PFSK-1 (cell line): ENCODE results near the gene ANGPTL4.

Source experiments
- FOXP2 ChIP-seq: optimal IDR thresholded peaks from 2 replicates; pipeline ENCODE3; 2011; ENCODE audit warnings: borderline replicate concordance, control low read depth, inconsistent platforms; ENCODE audit not compliant: insufficient read depth; ENCODE audit errors: extremely low read length, extremely low read depth
- POLR2AphosphoS5 ChIP-seq: IDR thresholded peaks from 2 replicates; pipeline ENCODE4 v1.6.1; 2012; ENCODE audit warnings: low read depth, mild to moderate bottlenecking, control low read depth, low read length, moderate library complexity
- SIN3A ChIP-seq: IDR thresholded peaks from 2 replicates; pipeline ENCODE4 v1.6.1; 2012; ENCODE audit warnings: mild to moderate bottlenecking, low read length, moderate library complexity, borderline replicate concordance; ENCODE audit not compliant: insufficient read depth
- TAF1 ChIP-seq: IDR thresholded peaks from 2 replicates; pipeline ENCODE4 v1.6.1; 2012; ENCODE audit warnings: low read length, control low read depth, borderline replicate concordance; ENCODE audit not compliant: insufficient read depth
- TF ChIP-seq, protein P1 (sequence below), 2 experiments: IDR thresholded peaks; 2 replicates each; pipeline versions ENCODE4 v1.6.1 to v1.8.0; 2011 to 2012; ENCODE audit warnings: low read depth in 2 of 2, low read length in 2 of 2, control low read depth in 1 of 2, inconsistent platforms in 1 of 2, mild to moderate bottlenecking in 1 of 2, moderate library complexity in 1 of 2; ENCODE audit not compliant: insufficient read depth in 1 of 2

ANGPTL4 gene

DNA sequence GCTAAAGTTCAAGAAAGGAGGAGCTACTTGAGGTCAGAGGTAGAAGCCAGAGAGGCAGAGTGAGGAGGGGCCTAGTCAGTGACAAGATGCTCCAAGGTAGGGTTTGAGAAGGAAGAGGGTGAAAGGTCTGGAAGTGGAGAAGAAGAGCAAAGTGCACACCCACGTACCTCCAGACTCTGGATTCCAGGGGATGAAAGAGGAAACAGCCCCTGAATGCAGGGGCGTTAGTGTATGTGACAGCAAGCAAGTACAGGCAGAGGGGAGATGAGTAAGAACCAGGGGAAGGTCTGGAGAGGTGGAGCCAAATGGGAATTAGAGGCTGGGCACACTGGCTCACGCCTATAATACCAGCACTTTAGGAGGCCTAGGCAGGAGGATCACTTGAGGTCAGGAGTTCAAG is 34.0 kb upstream of the ANGPTL4 start:
- TF ChIP-seq FOXP2 = no peak

DNA sequence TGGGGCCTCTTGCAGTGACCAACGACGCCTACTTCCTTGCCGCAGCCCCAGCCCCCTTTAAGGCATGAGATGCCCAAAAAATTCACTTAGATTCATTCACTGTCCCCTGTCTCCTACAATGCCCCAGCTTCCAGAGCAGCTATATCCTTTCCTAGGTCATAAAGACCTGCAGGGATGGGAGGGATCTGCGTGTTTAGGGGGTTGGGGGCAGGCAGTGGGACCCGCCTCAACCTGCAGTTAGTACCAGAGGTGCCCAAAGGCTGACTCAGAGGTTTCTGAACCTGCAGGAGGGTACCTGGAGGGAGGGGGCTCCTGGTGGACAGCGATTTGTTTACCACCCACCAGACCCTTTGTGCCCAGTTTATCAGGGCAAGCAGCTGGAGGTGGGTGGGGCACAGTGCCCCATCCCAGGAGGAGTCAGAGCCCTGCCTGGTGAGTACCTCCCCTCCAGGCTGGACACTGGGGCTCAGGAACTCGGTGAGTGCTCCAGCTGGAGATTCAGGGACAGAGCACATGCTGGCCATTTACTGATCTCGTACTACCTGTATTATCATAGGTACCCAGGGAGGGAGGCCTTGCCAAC is 32.6 kb upstream of the ANGPTL4 start:
- TF ChIP-seq SIN3A (no peak), TAF1 (no peak), FOXP2 (no peak), POLR2AphosphoS5 (no peak)
- TF ChIP-seq, protein P1, sequence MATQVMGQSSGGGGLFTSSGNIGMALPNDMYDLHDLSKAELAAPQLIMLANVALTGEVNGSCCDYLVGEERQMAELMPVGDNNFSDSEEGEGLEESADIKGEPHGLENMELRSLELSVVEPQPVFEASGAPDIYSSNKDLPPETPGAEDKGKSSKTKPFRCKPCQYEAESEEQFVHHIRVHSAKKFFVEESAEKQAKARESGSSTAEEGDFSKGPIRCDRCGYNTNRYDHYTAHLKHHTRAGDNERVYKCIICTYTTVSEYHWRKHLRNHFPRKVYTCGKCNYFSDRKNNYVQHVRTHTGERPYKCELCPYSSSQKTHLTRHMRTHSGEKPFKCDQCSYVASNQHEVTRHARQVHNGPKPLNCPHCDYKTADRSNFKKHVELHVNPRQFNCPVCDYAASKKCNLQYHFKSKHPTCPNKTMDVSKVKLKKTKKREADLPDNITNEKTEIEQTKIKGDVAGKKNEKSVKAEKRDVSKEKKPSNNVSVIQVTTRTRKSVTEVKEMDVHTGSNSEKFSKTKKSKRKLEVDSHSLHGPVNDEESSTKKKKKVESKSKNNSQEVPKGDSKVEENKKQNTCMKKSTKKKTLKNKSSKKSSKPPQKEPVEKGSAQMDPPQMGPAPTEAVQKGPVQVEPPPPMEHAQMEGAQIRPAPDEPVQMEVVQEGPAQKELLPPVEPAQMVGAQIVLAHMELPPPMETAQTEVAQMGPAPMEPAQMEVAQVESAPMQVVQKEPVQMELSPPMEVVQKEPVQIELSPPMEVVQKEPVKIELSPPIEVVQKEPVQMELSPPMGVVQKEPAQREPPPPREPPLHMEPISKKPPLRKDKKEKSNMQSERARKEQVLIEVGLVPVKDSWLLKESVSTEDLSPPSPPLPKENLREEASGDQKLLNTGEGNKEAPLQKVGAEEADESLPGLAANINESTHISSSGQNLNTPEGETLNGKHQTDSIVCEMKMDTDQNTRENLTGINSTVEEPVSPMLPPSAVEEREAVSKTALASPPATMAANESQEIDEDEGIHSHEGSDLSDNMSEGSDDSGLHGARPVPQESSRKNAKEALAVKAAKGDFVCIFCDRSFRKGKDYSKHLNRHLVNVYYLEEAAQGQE (IDR thresholded peaks at IDR 0.05; ENCODE audit: insufficient read depth in 1 of 2, low read depth in 2 of 2, low read length in 2 of 2) = no peak

DNA sequence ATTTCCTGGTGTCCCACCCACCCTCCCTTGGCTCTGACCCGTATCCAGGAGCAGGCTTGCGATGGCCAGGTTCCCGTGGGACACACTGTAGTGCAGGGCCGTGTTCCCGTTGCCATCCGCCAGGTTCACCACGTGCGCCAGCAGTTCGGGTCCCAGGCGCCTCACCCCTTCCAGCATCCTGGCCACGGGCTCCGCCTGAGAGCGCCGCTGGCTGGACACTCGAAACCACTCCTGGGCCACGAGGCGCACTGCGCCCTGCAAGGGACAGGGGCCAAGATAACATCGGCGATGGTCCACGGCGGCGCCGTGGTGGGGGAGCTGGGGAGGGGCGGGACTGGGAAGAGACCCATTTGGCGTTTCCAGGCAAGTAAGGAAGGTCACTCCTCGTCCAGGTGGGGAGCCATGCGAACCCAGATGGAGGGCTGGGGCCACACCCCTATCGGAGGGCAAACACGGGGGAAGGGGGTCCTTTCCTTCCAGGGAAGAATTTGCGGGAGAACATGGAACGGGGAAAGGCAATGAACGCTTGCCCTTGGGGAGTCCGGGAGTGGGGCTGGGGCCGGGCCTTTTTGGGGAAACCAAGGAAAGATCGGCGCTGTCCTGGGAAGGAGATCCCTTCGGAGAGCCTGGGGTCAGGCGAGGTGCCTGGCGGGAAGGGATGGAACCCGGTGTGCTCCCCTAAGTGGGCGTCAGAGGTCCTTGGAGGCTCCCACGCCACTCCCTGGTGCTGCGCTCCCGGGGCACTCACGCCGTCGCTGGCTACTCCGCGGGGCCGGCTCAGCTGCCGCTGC is 30.8 kb upstream of the ANGPTL4 start:
- TF ChIP-seq, protein P1 (IDR thresholded peaks at IDR 0.05; ENCODE audit: insufficient read depth in 1 of 2, low read depth in 2 of 2, low read length in 2 of 2) = no peak
- TF ChIP-seq POLR2AphosphoS5 = no peak
- no peak for TF ChIP-seq SIN3A

DNA sequence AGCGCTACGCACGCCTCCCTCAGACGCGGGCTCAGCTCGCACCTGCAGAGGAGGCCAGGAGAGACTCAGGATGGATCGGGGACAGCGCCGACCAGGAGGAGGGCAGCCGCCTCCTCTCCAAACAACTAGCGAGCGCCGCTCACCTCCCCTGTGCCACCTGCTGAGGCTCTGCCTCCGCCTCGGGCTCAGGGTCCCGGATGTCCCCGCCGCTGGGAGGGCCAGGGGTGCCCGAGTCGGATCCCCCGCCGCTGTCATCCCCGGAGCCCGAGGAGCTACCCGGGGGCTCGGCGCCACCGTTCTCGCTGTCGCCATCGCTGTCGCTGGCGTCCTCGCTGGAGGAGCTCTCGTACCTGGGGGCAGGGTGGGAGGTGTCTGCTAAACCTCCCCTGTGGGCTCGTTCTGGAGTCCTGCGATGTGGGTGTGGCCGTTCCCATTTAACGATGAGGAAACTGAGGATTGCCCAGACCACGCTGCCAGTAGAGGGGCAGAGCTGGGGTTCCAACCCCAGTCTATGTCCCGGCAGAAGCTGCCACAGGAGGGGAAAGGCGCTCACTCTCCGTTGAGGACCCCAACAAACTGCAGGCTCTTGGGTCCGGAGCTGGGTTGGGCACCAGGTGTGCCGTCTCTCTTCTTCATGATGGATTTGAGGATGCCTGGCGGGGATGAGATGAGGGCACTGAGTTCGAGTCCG is 30.0 kb upstream of the ANGPTL4 start:
- TF ChIP-seq TAF1 = no peak
- TF ChIP-seq POLR2AphosphoS5 = no peak
- TF ChIP-seq, protein P1 (IDR thresholded peaks at IDR 0.05; ENCODE audit: insufficient read depth in 1 of 2, low read depth in 2 of 2, low read length in 2 of 2) = no peak
- TF ChIP-seq SIN3A = no peak
- no peak for TF ChIP-seq FOXP2

DNA sequence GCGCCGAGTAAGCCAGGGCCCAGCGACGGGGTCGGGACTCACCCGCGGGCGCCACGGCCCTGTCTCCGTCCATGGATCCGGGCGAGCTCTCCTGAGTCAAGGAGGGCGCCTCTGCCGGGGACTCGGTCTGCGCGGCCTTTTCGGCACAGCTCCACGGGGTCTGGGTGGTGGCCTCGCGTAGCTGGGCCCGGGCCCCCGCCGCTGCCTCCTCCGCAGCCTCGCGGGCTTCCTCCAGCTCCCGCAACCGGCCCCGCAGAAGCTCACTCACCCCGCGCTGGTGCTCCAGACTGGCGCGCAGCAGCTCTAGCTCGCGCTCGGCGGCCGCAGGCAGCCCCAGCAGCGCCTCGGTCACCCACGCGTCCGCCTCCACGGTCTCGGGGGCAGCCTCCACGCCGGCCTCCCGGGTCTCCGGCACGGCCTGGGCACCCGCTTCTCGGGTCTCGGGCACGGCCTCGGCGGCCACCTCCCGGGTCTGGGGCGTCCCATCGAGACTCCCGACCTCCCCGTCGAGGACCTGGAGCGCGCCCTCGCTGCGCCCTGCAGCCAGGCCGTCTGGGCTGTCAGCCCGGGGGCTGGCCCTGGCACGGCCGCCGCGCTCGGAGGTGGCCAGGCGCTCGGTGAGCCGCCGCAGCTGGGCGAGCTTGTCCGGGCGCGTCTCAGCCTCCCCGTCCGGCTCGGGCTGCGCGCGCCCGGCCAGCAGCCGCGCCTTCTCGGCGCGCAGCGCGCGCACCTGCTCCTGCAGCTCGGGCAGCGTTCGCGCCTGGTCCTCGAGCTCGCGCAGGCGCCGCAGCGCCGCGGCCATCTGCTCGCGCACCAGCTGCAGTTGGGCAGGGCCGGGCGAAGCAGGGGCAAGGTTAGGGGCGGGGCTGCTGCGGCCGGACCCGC is 29.3 kb upstream of the ANGPTL4 start:
- peak; percentile 55 for TF ChIP-seq FOXP2
- TF ChIP-seq TAF1 = no peak

DNA sequence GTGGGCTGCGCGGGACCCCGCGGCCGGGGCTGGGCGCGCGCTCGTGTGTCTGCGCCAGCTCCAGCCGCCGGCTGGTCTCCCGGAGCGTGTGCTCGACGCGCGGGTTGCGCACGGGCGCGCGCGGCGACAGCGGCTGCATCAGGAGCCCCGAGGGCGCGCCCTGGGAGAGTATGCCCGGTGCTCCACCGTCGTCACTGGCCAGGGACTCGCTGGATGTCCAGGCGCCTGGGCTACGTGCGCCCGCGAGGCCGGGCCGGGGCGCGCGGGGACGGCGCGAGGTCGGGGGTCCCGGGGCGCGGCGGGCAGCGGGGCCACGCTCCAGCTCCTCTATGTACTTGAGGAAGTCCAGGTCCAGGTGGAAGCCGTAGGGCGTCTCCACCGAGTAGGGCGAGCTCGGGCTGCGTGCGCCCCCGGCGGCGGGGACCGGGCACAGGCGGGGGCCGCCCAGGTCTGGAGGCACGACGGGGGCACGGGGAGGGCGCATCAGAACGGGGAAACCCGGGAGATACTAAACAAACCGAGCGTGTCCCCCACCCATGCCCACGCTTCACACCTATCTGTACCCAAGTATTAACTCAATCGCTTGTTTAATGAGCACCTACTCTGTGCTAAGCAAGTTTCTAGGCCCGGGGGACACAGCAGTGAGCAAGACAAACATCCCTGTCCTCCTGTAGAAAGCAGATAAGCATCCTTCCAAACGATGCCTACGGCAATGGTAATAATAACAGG is 28.4 kb upstream of the ANGPTL4 start:
- TF ChIP-seq FOXP2 (no peak), TAF1 (no peak), POLR2AphosphoS5 (no peak), SIN3A (no peak)
- TF ChIP-seq, protein P1 (IDR thresholded peaks at IDR 0.05; ENCODE audit: insufficient read depth in 1 of 2, low read depth in 2 of 2, low read length in 2 of 2) = no peak
